SK-N-SH treated with all-trans-retinoic acid at 6 μM for 48 hours (cell line): ENCODE data around the gene GLP1R.

ENCODE experiments used
- ARNTL ChIP-seq: fragments of 450-650 bp; formaldehyde crosslinking; IDR thresholded peaks from 2 replicates; pipeline ENCODE4 v1.5.0; 2020; ENCODE audit warnings: low read depth, mild to moderate bottlenecking, moderate library complexity, borderline replicate concordance
- ESRRG ChIP-seq: fragments of 250-450 bp; sonication (Bioruptor Pico); IDR thresholded peaks from 2 replicates; pipeline ENCODE4 v1.6.1; 2021; ENCODE audit warnings: mild to moderate bottlenecking
- GLIS3 ChIP-seq: fragments of 250-450 bp; sonication (Bioruptor Pico); IDR thresholded peaks from 2 replicates; pipeline ENCODE4 v1.5.0; 2020; ENCODE audit warnings: mild to moderate bottlenecking, moderate library complexity
- OSR1 ChIP-seq: fragments of 250-450 bp; sonication (Bioruptor Pico); IDR thresholded peaks from 2 replicates; pipeline ENCODE4 v1.8.0; 2022; ENCODE audit warnings: moderate library complexity, mild to moderate bottlenecking, inconsistent platforms
- TOX ChIP-seq: fragments of 250-450 bp; sonication (Bioruptor Pico); IDR thresholded peaks from 2 replicates; pipeline ENCODE4 v1.8.0; 2021; ENCODE audit warnings: mild to moderate bottlenecking, moderate library complexity, borderline replicate concordance
- ZFP3 ChIP-seq: fragments of 250-450 bp; sonication (Bioruptor Pico); IDR thresholded peaks from 2 replicates; pipeline ENCODE4 v1.5.0; 2020; ENCODE audit warnings: mild to moderate bottlenecking, moderate library complexity
- TF ChIP-seq, protein P1 (sequence below): fragments of 250-450 bp; sonication (Bioruptor Pico); IDR thresholded peaks from 2 replicates; pipeline ENCODE4 v1.8.0; 2020; ENCODE audit warnings: mild to moderate bottlenecking, moderate library complexity, borderline replicate concordance

DNA sequence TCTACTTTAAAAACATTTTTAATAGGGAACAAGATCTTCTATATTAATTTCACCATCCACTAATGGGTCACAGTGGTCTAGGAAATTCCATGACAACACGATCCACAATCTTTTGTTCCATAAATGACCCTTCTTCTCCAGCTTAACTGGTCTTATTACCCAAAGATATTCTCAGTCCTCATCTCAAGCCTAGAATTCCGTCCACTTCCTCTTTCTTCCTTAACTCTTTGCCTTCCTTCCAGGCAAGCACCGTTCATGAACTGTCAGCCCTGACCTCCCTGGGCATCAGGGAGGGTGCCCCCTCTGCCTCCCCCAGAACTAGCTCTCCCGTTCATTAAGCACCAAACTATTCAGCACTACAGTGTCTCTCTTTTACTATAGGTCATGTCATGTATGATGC is 58.5 kb downstream of the GLP1R start:
- TF ChIP-seq ZFP3 (CRISPR knock-in tag) = no peak
- TF ChIP-seq, protein P1, sequence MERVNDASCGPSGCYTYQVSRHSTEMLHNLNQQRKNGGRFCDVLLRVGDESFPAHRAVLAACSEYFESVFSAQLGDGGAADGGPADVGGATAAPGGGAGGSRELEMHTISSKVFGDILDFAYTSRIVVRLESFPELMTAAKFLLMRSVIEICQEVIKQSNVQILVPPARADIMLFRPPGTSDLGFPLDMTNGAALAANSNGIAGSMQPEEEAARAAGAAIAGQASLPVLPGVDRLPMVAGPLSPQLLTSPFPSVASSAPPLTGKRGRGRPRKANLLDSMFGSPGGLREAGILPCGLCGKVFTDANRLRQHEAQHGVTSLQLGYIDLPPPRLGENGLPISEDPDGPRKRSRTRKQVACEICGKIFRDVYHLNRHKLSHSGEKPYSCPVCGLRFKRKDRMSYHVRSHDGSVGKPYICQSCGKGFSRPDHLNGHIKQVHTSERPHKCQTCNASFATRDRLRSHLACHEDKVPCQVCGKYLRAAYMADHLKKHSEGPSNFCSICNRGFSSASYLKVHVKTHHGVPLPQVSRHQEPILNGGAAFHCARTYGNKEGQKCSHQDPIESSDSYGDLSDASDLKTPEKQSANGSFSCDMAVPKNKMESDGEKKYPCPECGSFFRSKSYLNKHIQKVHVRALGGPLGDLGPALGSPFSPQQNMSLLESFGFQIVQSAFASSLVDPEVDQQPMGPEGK (CRISPR knock-in tag) = no peak
- no peak for TF ChIP-seq TOX (CRISPR knock-in tag)
- no peak for TF ChIP-seq GLIS3
- TF ChIP-seq ARNTL = no peak
- no peak for TF ChIP-seq ESRRG (CRISPR knock-in tag)
- no peak for TF ChIP-seq OSR1 (CRISPR knock-in tag)
